Measurements from ENCODE around the gene ANO6. TPM values are rescaled to one million over a fixed set of nuclear protein-coding genes. Genes with fewer than 3 reads are reported as not detected.

The ANO6 gene
- total RNA-seq, 1 experiment from 2014 or later, result 18.1 TPM

- BruUV-seq (replicated peaks), result no TSS peak
- intact Hi-C loops (cut with micrococcal nuclease), result no loop called here
- CTCF ChIA-PET, result no interaction called here
- Histone ChIP-seq H3K36me3 (ENCODE audit: low read depth, low read length) (peaks cover 4% of the 10 kb centered on the region; the same call in 1 of the 2 replicates), H3K79me2 (ENCODE audit: low read length) (no peaks in the 10 kb centered on the region), H2AFZ (ENCODE audit: low read length) (no peak overlapping the region), H3K4me1 (ENCODE audit: insufficient read depth, low read length) (no peaks in the 10 kb centered on the region), H3K9ac (ENCODE audit: low read length) (no peak overlapping the region), H3K9me2 (replicated peaks; ENCODE audit: low read length) (no peaks in the 10 kb centered on the region), H4K20me1 (ENCODE audit: low read length) (no peaks in the 10 kb centered on the region), H3K4me3 (ENCODE audit: low read length) (no peak overlapping the region), H3K9me3 (ENCODE audit: low read length) (no peaks in the 10 kb centered on the region), H3K27ac (ENCODE audit: low read length) (no peak overlapping the region), H3K27me3 (ENCODE audit: low read length) (no peaks in the 10 kb centered on the region), H3K4me2 (ENCODE audit: low read length) (no peak overlapping the region), H3F3A (ENCODE audit: low read length, unreplicated experiment) (no peaks in the 10 kb centered on the region)
- no peak for ATAC-seq
- POLR2A ChIA-PET (ENCODE audit: unreplicated experiment), result no interaction called here
- no peak for DNase-seq
- TF ChIP-seq EZH2phosphoT487 (IDR thresholded peaks at IDR 0.05; ENCODE audit: borderline replicate concordance, low read length) (no peak), EZH2 (IDR thresholded peaks at IDR 0.05; ENCODE audit: low read length, unreplicated experiment) (no peak), CTCF (conservative IDR thresholded peaks at IDR 0.05; ENCODE audit: low read depth, low read length) (no peak)
Observed at GRCh38 chr12:45406988-45407850, 191.3 kb downstream of the ANO6 start.

- Histone ChIP-seq H3K9me2 (replicated peaks; ENCODE audit: low read length) (no peaks in the 10 kb centered on the region), H3K36me3 (ENCODE audit: low read depth, low read length) (peaks cover 13% of the 10 kb centered on the region)
- no TSS peak for BruUV-seq (replicated peaks)
Observed at GRCh38 chr12:45407981-45408728, 192.3 kb downstream of the ANO6 start.

More at GRCh38 chr12:45407981-45408728, 192.3 kb downstream of the ANO6 start:
- H3F3A ChIP-seq (ENCODE audit: low read length, unreplicated experiment), result no peaks in the 10 kb centered on the region
- H3K79me2 ChIP-seq (ENCODE audit: low read length), result no peaks in the 10 kb centered on the region
- no peaks in the 10 kb centered on the region for H3K4me1 ChIP-seq (ENCODE audit: insufficient read depth, low read length)
- no peak overlapping the region for H3K4me3 ChIP-seq (ENCODE audit: low read length)
- no peak overlapping the region for H3K27ac ChIP-seq (ENCODE audit: low read length)
- H3K9ac ChIP-seq (ENCODE audit: low read length), result no peak overlapping the region
- H2AFZ ChIP-seq (ENCODE audit: low read length), result no peak overlapping the region
- TF ChIP-seq EZH2phosphoT487 (IDR thresholded peaks at IDR 0.05; ENCODE audit: borderline replicate concordance, low read length), result no peak
- no peak for TF ChIP-seq CTCF (conservative IDR thresholded peaks at IDR 0.05; ENCODE audit: low read depth, low read length)
- TF ChIP-seq EZH2 (IDR thresholded peaks at IDR 0.05; ENCODE audit: low read length, unreplicated experiment), result no peak
- H3K4me2 ChIP-seq (ENCODE audit: low read length), result no peak overlapping the region
- DNase-seq (no peak), ATAC-seq (no peak)
- ChIA-PET POLR2A (ENCODE audit: unreplicated experiment) (no interaction called here), CTCF (no interaction called here)
- H4K20me1 ChIP-seq (ENCODE audit: low read length), result no peaks in the 10 kb centered on the region
- intact Hi-C loops (cut with micrococcal nuclease), result no loop called here
- no peaks in the 10 kb centered on the region for H3K27me3 ChIP-seq (ENCODE audit: low read length)
- no peaks in the 10 kb centered on the region for H3K9me3 ChIP-seq (ENCODE audit: low read length)

Measured in PC-3 (cell line).